Activated T-helper 1 cell treated with anti-CD3 and anti-CD28 coated beads, Interleukin-12 subunit alpha, Interleukin-12 subunit beta, Interleukin-2, Interleukin-4 antibody, amounts not matched to agents 30 ng/mL and 10 ng/mL and 1 ng/mL, durations not matched to agents 14 hours and 24 hours and 36 hours (primary cell): ENCODE data around the gene PNLIPRP2. TPM values are rescaled to one million over a fixed set of nuclear protein-coding genes. Genes with fewer than 3 reads are reported as not detected.

ENCODE experiments used
- DNase-seq: peaks from one replicate; pipeline ENCODE4 v3.0.0; 2021; ENCODE audit warnings: low spot score
- H3K27ac Mint-ChIP-seq: one replicate; pipeline ENCODE4 v1.8.0; 2021; ENCODE audit warnings: mild to moderate bottlenecking, mixed read lengths
- H3K27me3 Mint-ChIP-seq: one replicate; pipeline ENCODE4 v1.8.0; 2022; ENCODE audit warnings: mild to moderate bottlenecking, moderate library complexity, mixed read lengths; ENCODE audit not compliant: insufficient read depth
- H3K36me3 Mint-ChIP-seq: one replicate; pipeline ENCODE4 v1.8.0; 2021; ENCODE audit warnings: low read depth, mixed read lengths
- H3K4me1 Mint-ChIP-seq: one replicate; pipeline ENCODE4 v1.8.0; 2021; ENCODE audit warnings: low read depth, mixed read lengths
- H3K4me3 Mint-ChIP-seq: one replicate; pipeline ENCODE4 v1.8.0; 2021; ENCODE audit warnings: mild to moderate bottlenecking, moderate library complexity, mixed read lengths
- H3K9me3 Mint-ChIP-seq: one replicate; pipeline ENCODE4 v1.8.0; 2021; ENCODE audit warnings: mixed read lengths
- intact Hi-C: fragments of 100-400 bp; cut with micrococcal nuclease; formaldehyde crosslinking; loops from one replicate; pipeline ENCODE4 v1.15.1; 2024
- total RNA-seq: library from RNA; stranded (reverse); gene quantifications from 2 replicates; pipeline ENCODE4 v1.2.3, GENCODE V29; 2022

The PNLIPRP2 gene
- total RNA-seq, 1 donor from 2014 or later, result not detected

DNA sequence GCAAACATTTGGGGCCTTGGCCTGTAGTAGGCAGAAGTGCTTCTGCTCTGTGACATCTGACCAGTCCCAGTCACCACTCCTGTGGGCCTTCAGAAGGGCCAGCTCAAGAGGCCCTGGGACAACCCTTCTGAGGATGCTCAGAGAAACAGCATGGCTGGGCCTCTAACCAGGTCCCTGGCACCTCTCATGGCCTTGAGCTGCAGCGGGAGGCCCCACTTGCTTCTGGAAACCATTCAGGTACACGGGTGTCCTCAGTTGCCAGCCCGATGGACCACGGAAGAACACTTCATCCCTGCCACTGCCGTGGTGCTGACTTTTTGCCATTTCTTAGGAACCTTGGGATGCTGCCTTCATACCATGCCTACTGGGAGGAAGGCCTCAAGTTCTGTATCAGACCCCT, 64.0 kb downstream of the PNLIPRP2 start:
- Mint-ChIP-seq H3K27ac (no peak overlapping the region), H3K27me3 (no peaks in the 10 kb centered on the region), H3K9me3 (no peaks in the 10 kb centered on the region), H3K4me3 (no peak overlapping the region), H3K4me1 (no peaks in the 10 kb centered on the region), H3K36me3 (no peaks in the 10 kb centered on the region)
- intact Hi-C loops, result no loop called here
- no peak for DNase-seq

DNA sequence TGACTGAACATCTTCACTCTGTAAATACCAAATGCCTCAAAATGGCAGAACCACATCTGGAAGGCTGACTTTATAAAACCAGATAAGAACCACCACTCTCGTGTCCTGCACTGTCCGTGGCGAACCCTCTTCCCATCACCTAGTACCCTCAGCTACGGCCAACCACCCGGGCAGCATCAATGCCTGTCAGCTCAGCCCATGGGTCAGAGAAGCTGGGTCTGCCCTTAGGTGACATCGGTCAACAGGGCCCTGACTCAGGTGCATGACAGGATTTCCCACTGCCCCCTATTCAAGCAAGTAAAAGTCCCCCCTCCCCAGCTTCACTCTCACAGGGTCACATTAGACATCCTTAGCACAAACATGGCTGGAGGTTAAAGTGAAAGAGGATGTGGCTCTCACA, 65.1 kb downstream of the PNLIPRP2 start:
- no peak overlapping the region for H3K27ac Mint-ChIP-seq
- no peaks in the 10 kb centered on the region for H3K36me3 Mint-ChIP-seq
- H3K27me3 Mint-ChIP-seq, result no peaks in the 10 kb centered on the region
- H3K9me3 Mint-ChIP-seq, result no peaks in the 10 kb centered on the region
- intact Hi-C loops, result no loop called here
- H3K4me1 Mint-ChIP-seq, result no peaks in the 10 kb centered on the region
- DNase-seq, result no peak
- H3K4me3 Mint-ChIP-seq, result no peak overlapping the region

DNA sequence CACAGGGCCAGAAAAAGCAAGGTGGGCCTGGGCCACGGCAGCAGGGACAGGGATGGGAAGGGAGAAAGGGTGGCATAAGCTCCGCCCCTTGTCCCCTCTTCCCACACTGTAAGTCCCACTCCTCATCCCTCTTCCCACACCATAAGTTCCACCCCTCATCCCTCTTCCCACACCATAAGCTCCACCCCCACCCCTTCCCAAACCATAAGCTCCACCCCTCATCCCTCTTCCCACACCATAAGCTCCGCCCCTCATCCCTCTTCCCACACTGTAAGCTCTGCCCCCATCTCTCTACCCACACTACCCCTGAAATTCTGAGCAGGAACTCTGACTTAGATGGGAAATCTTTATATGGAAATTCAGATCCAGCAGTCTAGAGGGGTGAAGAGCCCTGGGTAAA, 65.9 kb downstream of the PNLIPRP2 start:
- H3K36me3 Mint-ChIP-seq, result no peaks in the 10 kb centered on the region
- H3K4me3 Mint-ChIP-seq, result no peak overlapping the region
- no peaks in the 10 kb centered on the region for H3K9me3 Mint-ChIP-seq
- H3K4me1 Mint-ChIP-seq, result no peaks in the 10 kb centered on the region
- DNase-seq, result no peak
- intact Hi-C loops, result no loop called here
- no peaks in the 10 kb centered on the region for H3K27me3 Mint-ChIP-seq
- no peak overlapping the region for H3K27ac Mint-ChIP-seq

DNA sequence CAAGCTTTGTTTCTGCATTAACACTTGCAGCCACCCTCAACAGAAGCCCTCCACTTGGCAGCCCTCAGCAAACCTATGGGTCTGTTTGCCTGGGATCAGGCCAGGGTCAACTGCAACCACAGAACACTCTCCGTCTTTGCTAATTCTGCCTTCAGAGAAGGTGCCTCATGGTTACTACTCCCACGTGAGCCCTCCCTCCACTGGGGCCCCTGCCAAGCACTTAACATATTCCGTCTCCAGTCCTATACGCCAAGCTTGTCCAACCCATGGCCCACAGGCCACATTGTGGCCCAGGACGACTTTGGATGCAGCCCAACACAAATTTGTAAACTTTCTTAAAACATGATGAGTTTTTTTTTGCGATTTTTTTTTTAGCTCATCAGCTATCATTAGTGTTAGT, 66.9 kb downstream of the PNLIPRP2 start:
- no peak for DNase-seq
- no peaks in the 10 kb centered on the region for H3K4me1 Mint-ChIP-seq
- no peak overlapping the region for H3K4me3 Mint-ChIP-seq
- intact Hi-C loops, result no loop called here
- no peaks in the 10 kb centered on the region for H3K27me3 Mint-ChIP-seq
- no peaks in the 10 kb centered on the region for H3K9me3 Mint-ChIP-seq
- no peaks in the 10 kb centered on the region for H3K36me3 Mint-ChIP-seq
- no peak overlapping the region for H3K27ac Mint-ChIP-seq

DNA sequence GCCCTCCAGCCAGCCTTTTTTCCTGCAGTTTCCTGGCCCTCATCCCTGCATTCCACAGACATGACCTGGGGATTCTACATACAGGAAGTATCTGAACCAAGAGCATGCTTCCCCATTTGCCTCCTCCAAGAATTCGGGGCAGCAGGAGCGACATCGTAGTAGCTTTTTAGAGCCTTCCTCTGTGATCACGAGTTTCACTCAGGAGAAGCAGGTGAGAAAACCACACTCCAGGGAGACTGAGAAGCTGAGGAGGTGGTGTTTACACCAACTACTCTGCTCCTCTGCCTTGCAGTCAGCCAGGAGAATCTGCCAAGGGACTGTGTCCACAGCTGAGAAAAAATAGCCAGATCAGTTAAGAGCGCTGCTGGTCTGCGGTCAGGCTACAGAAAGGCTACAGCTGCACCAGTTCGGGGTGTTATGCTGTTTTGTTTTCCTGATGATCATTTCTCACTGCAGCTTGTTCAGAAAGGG, 67.5 kb downstream of the PNLIPRP2 start:
- intact Hi-C loops, result no loop called here
- H3K27me3 Mint-ChIP-seq, result no peaks in the 10 kb centered on the region

DNA sequence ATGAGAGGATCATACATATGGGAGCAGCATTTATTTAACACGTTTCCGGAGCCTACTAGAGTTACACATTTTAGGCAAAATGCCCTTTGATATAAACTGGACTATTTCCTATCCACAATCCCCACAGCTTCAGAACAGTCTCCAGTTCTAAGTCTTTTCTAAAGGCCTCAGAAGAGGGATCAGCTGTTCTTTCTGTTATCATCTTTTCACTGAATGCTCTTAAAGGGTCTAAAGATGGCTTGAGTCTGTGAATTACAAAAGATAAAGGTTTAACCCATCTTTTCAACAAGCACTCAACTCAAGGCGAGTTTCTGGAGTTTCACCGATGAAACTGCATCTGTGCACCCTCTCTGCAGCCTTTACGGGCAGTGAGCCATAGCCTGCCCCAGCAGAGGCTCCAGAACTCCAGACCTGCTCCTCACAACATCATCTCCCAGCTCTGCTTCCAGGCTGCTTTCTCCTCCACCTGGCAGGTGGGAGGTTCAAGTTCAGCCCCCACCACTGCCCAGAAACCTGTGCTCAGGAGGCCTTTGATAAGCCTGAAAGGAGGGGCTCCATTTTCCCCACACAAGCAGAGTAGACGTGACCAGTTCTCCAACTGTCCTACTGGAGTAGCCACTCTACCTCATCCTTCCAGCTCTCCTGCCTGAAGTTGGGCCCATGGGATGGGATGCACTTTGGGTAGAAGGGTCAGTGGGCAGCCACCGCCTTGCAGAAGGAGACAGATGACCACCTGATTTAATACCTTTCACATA, 68.2 kb downstream of the PNLIPRP2 start:
- DNase-seq, result no peak
- H3K4me3 Mint-ChIP-seq, result no peak overlapping the region
- H3K27ac Mint-ChIP-seq, result no peak overlapping the region
- no peaks in the 10 kb centered on the region for H3K36me3 Mint-ChIP-seq
- H3K4me1 Mint-ChIP-seq, result no peaks in the 10 kb centered on the region
- intact Hi-C loops, result no loop called here
- no peaks in the 10 kb centered on the region for H3K9me3 Mint-ChIP-seq
- H3K27me3 Mint-ChIP-seq, result no peaks in the 10 kb centered on the region

More for the DNA sequence above, 67.5 kb downstream of the PNLIPRP2 start:
- Mint-ChIP-seq H3K4me1 (no peaks in the 10 kb centered on the region), H3K36me3 (no peaks in the 10 kb centered on the region), H3K27ac (no peak overlapping the region), H3K9me3 (no peaks in the 10 kb centered on the region), H3K4me3 (no peak overlapping the region)
- no peak for DNase-seq

DNA sequence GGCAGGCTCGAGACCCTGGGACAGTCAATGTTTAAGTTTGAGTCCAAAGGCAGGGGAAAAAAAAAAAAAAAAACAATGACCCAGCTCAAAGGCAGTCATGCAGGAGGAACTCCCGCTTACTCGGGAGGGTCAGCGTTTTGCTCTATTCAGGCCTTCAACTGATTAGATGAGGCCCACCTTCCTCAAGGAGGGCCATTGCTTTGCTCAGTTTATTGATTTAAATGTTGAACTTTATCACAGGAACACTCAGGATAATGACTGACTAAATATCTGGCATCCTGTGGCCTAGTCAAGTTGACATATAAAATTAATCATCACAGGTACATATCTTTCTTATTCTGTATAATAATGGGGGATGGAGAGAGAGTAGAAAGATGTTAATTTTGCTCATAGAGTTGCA, 69.0 kb downstream of the PNLIPRP2 start:
- no peak for DNase-seq
- Mint-ChIP-seq H3K27me3 (peaks cover under 1% of the 10 kb centered on the region), H3K4me3 (no peak overlapping the region), H3K36me3 (no peaks in the 10 kb centered on the region), H3K9me3 (no peaks in the 10 kb centered on the region), H3K4me1 (no peaks in the 10 kb centered on the region), H3K27ac (no peak overlapping the region)
- intact Hi-C loops, result no loop called here

DNA sequence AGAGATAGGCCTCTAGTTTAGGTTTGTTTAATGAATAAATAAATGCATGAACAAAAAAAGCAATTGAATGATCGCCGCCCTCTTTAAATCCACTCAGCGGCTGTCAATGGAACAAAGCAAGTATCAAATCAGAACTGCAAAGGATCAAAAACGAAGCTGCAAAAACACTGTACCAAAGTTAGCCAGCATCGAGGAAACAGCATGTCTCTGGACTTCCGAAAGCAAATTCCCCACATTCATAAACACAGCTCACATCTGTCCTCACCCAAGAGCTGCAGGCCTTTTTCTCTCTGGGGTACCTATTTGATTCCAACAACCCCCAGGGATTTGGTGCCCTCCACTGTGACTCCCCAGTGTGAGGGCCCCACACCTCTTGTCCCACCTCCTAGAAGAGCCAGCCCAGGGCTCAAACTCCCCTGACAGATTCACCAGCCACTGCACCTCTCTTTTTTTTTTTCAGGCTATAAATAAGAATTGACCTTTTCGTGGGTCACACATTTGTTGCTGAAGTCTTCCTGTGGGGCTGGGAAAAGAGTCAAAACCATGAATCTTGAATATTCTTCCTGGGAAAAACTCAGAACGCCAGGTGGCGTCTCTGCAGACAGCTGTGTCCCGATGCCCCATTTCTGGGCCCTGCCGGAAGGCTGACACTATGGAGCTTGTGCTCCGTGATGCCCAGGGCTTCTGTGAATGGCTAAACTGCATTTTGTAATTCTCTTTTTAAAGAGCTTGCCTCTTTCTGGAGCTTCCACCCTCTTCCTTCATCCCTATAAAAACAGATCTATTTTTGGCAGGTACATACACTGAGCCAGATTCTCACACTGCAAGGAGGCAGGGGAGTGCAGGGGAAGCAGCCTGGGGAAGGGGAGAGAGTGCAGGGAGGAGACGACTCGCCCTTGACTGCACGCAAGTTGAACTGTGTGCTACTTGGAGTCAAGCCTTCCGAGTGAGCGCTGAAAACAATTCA, 69.9 kb downstream of the PNLIPRP2 start:
- Mint-ChIP-seq H3K4me3 (no peak overlapping the region), H3K9me3 (no peaks in the 10 kb centered on the region), H3K4me1 (no peaks in the 10 kb centered on the region), H3K27me3 (peaks cover 5% of the 10 kb centered on the region), H3K36me3 (no peaks in the 10 kb centered on the region), H3K27ac (no peak overlapping the region)
- intact Hi-C loops, result no loop called here
- DNase-seq, result no peak

DNA sequence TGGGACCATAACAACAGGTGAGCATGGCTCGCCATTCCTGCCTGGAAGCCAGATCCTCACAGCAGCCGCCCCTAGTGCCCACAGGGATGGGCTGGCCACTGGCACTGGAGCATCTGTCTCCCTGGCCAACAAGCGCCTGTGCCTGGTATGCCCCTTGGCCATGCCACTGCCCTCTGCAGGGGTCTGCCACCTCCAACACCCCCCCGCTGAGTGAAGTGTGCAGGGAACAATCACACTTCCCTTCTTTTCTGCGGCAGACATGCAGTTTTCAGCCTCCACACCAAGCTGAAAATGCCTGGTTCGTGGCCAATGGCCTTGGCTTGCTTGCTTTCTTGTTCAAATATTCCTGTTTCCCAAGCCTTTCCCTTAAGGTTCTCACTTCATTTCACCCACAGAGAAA, 70.9 kb downstream of the PNLIPRP2 start:
- intact Hi-C loops, result no loop called here
- H3K4me3 Mint-ChIP-seq, result no peak overlapping the region
- no peaks in the 10 kb centered on the region for H3K4me1 Mint-ChIP-seq
- peaks cover 5% of the 10 kb centered on the region for H3K27me3 Mint-ChIP-seq
- DNase-seq, result no peak
- no peak overlapping the region for H3K27ac Mint-ChIP-seq
- no peaks in the 10 kb centered on the region for H3K9me3 Mint-ChIP-seq
- no peaks in the 10 kb centered on the region for H3K36me3 Mint-ChIP-seq

DNA sequence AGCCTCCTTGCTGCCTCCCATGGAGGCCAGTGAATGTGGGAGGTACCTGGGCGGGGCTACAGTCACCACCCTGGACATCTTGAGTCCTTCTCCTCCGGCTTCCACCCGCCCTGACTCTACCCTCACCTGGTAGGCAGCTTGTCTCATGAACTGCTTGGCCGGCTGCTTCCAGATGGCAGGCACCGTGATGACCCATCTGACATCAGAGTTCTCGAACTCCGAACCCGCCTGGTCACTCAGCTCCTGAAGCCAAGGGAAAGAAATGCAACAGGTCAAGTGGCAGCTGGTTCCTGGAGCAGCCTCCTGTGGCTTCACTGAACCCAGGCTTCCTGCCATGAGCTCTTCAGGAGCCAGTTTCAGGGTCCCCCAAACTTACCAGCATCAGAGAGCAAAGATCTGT, 71.5 kb downstream of the PNLIPRP2 start:
- Mint-ChIP-seq H3K4me3 (no peak overlapping the region), H3K27me3 (peaks cover 5% of the 10 kb centered on the region), H3K9me3 (no peaks in the 10 kb centered on the region), H3K36me3 (no peaks in the 10 kb centered on the region), H3K27ac (no peak overlapping the region), H3K4me1 (no peaks in the 10 kb centered on the region)
- no peak for DNase-seq
- intact Hi-C loops, result no loop called here

DNA sequence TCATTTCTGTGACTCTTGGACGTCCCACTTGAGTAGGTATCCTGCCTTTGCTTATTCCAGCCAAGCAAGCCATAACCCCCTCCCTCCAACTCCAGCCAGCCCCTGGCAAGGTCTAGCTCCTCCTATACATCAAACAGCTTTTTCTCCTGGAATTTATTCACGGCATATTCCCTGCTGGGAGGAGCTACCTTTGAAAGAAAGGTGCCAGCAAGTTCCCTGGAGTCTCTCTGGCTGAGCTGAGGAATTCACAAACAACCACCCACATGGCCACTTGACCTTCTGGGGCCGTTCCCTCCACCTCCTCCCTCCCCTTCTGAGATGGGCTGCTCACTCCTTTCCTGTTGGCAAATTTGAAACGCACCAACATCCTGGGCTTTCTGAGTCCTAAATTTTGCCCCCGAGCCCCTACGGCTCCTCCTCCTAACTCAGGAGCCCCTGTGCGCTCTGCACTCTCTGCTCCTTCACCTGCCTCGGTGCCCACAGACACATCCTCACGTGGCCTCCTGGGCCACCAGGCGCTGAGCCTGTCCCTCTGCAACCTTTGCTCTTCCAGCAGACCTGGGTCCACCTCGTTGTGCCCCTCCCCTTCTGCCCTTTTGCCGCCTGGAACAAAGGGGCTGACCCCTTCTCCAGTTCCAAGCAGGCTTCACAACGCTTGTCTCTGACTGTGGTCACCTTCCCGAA, 73.6 kb downstream of the PNLIPRP2 start:
- Mint-ChIP-seq H3K9me3 (no peaks in the 10 kb centered on the region), H3K36me3 (no peaks in the 10 kb centered on the region), H3K27me3 (peaks cover 9% of the 10 kb centered on the region), H3K27ac (no peak overlapping the region), H3K4me1 (no peaks in the 10 kb centered on the region), H3K4me3 (no peak overlapping the region)
- no peak for DNase-seq
- intact Hi-C loops, result no loop called here
